ENCODE results near the gene PI4KA. TPM values are rescaled to one million over a fixed set of nuclear protein-coding genes. Genes with fewer than 3 reads are reported as not detected.
"Not testable (repeated sequence)": the region's sequence is repeated elsewhere in the genome, so short reads cannot be mapped to it uniquely, and the experiment has no call there.

The PI4KA gene
- total RNA-seq, 2 experiments from 2014 or later, result 55.0 to 63.7 TPM

DNA sequence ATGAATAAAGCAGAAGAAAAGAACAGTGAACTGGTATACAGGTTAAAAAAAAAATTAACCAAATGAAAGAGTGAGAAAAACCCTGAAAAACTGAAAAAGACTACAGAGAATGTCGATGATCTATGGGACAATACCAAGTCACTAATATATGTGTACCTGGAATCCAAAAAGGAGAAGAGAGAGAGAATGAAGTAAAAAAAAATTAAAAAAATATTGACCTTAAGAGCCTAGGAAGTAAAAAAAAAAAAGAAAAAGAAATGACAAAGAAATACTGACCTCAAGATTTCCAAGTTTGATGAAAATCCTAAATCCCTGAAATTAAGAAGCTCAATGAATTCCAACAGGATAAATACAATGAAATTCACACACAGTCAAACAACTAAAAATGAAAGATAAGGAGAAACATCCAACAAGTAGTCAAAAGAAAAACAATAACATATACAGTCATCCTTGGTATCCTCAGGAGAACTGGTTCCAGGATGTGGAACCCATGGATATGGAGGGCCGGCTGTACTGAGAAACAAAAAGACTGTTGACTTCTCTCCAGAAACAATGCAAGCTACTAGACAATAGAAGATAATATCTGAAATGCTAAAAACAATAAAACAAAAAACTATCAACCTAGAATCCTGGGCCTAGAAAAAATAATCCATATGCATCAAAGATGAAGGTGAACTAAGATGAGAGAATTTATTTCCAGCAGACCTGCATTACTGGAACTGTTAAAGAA is 118.2 kb downstream of the PI4KA start:
- no peaks in the 10 kb centered on the region for H3K27me3 Mint-ChIP-seq (ENCODE audit: low read depth)
- H3K4me3 Mint-ChIP-seq, result no peak overlapping the region
- DNase-seq, result no peak
- H3K9me3 Mint-ChIP-seq, result no peaks in the 10 kb centered on the region
- H3K36me3 Mint-ChIP-seq (ENCODE audit: low read depth), result peaks cover 16% of the 10 kb centered on the region
- H3K4me1 Mint-ChIP-seq (ENCODE audit: low read depth), result peaks cover 1% of the 10 kb centered on the region
- peak overlapping the region; percentile 25 for H3K27ac Mint-ChIP-seq
- intact Hi-C loops (cut with micrococcal nuclease), result loop anchor here (5.0 kb wide), 1 partner anchor 323 kb away; no protein-coding TSS in a partner anchor
- CTCF ChIA-PET, result interaction anchor here (0.7 to 2.0 kb wide), 4 partner anchors 9 to 307 kb away, joined by 3 to 8 read pairs (median 4); no protein-coding TSS in a partner anchor

DNA sequence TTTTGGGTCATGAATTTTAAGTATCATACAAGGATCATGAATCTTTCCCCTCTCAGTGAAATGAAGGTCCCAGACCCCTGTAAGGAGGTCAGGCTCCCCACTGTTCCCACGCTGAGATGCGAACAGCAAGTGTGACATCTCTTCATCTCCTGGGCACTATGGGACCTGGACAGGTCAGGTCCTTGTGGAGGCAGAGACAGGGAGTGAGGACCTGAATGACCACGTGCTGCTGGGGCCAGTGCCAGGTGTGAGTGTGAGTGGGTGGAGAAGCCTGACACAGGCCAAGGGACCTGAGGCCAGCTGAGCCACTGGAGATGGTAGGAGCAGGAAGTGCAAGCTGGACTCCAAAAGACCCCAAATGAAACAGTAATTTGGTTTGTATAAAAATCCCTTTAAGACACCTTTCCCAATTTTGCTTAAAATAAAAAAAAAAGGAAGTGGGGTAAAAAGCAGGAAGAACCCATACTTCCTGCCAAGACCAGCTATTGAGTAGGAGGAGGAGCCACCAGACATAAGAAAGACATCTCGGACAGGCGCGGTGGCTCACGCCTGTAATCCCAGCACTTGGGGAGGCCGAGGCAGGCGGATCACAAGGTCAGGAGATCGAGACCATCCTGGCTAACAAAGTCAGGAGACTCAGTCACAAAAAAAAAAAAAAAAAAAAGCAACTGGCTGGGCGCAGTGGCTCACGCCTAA is 120.1 kb downstream of the PI4KA start:
- CTCF ChIA-PET, result interaction anchor here (0.6 to 0.7 kb wide), 2 partner anchors 34 to 134 kb away, joined by 3 read pairs; no protein-coding TSS in a partner anchor
- DNase-seq, result no peak
- H3K27ac Mint-ChIP-seq, result no peak overlapping the region
- H3K4me3 Mint-ChIP-seq, result no peak overlapping the region
- peaks cover 1% of the 10 kb centered on the region for H3K4me1 Mint-ChIP-seq (ENCODE audit: low read depth)
- peaks cover 13% of the 10 kb centered on the region for H3K36me3 Mint-ChIP-seq (ENCODE audit: low read depth)
- intact Hi-C loops (cut with micrococcal nuclease), result no loop called here
- no peaks in the 10 kb centered on the region for H3K9me3 Mint-ChIP-seq
- H3K27me3 Mint-ChIP-seq (ENCODE audit: low read depth), result no peaks in the 10 kb centered on the region

DNA sequence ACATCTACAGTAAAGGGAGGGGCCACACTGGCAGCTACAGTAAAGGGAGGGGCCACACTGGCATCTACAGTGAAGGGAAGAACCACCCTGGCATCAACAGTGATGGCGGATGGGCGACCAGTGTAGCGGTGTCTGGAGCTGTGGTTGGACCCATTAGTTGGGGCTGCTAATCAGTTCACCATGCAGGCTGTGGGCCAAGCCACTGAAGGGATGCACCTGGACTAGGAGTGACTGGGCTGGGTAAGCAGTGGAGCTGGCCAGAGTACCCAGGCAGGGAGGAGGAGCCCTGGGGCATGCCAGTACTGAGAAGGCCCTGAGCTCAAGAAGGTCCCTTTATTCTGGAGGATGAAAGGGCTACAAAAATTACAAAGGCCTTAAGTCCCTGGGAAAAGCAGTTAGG is 121.7 kb downstream of the PI4KA start:
- H3K4me3 Mint-ChIP-seq; DNase-seq; H3K27ac Mint-ChIP-seq; H3K27me3 Mint-ChIP-seq (ENCODE audit: low read depth); H3K9me3 Mint-ChIP-seq; H3K4me1 Mint-ChIP-seq (ENCODE audit: low read depth); intact Hi-C loops (cut with micrococcal nuclease); CTCF ChIA-PET: not testable (repeated sequence)
- peaks cover 13% of the 10 kb centered on the region for H3K36me3 Mint-ChIP-seq (ENCODE audit: low read depth)

DNA sequence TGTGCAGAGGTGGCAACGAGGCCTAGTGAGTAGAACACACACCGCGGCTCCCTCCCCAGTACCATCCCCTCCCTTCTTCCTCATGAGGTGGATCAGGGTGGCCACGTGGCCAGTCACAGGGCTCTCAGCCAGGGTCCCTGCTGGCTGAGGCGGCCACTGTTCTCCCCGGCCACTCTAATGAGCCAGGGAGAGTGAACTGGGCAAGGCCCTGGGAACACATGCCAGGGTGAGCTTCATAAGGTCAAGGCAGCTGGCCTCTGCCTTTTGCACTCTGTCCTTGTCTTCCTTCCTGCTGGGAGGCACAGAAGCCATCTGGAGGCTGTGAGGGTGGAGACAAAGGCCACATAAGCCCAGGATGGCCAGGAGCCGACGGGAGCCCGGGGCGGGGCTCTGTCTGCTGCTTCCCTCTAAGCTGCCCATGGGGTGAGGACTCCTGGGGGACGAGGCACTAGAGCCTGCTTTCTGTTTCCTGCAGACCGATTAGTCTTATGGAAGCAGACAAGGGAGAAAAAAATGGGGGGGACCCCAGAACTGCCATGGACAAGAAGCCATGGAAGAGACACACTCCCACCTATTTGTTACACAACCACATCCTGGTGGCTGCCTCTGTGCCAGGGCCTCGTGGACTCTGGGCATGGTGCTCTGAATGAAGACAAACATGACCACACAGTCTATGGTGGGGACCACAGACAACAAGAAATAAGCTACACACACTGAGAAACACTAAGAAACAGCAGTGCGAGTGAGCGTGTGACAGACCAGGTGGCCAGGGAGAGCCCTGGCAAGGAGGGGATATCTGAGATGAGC is 123.1 kb downstream of the PI4KA start:
- H3K4me3 Mint-ChIP-seq; DNase-seq; intact Hi-C loops (cut with micrococcal nuclease); H3K9me3 Mint-ChIP-seq; H3K4me1 Mint-ChIP-seq (ENCODE audit: low read depth); H3K36me3 Mint-ChIP-seq (ENCODE audit: low read depth); H3K27me3 Mint-ChIP-seq (ENCODE audit: low read depth); H3K27ac Mint-ChIP-seq: not testable (repeated sequence)
- CTCF ChIA-PET, result interaction anchor here (0.7 kb wide), 1 partner anchor 49 kb away, joined by 3 read pairs; no protein-coding TSS in a partner anchor

DNA sequence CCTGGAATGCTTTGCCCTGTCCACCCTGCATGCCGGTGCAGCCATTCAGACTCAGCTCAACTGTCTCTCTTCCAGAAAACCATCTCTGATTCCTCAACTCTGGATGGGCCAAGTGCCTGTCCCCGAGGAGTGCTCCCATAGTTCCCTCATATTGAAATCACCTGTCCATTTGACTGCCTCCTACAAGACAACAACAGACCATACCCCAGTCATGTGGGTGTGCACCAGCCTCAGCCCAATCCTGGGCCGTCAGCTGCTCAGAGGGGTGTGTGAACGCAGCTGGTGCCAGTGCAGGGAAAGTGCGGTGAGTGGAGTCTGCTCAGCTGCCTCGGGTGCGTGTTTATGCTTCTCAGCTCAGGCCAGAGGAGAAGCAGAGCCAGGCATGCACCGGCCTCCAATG is 126.2 kb downstream of the PI4KA start:
- DNase-seq; H3K4me1 Mint-ChIP-seq (ENCODE audit: low read depth); H3K9me3 Mint-ChIP-seq; H3K4me3 Mint-ChIP-seq; H3K27ac Mint-ChIP-seq; H3K27me3 Mint-ChIP-seq (ENCODE audit: low read depth); H3K36me3 Mint-ChIP-seq (ENCODE audit: low read depth); intact Hi-C loops (cut with micrococcal nuclease); CTCF ChIA-PET: not testable (repeated sequence)

DNA sequence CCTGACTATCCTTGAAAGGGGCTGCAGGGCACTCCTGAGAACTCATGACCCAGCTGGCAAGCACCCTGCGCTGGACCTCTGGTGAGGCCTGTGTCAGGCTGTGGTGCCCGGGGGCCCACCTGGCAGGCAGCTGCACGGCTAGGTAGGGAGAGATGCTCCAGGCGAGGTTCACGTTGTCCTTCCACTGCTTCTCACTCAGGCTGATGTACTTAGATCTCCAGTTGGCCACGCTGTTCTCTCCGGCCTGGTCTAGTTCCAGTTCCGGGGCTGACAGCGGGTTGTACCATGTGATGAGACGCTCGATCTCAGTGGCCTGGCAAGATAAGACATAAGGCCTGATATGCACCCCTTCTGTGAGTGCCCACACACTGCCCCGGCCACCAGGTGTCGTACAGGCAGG is 129.4 kb downstream of the PI4KA start:
- Mint-ChIP-seq H3K4me3 (no peak overlapping the region), H3K27me3 (ENCODE audit: low read depth) (no peaks in the 10 kb centered on the region), H3K4me1 (ENCODE audit: low read depth) (no peaks in the 10 kb centered on the region), H3K9me3 (no peaks in the 10 kb centered on the region), H3K36me3 (ENCODE audit: low read depth) (peaks cover 6% of the 10 kb centered on the region), H3K27ac (no peak overlapping the region)
- no peak for DNase-seq
- intact Hi-C loops (cut with micrococcal nuclease), result no loop called here
- CTCF ChIA-PET, result no interaction called here

DNA sequence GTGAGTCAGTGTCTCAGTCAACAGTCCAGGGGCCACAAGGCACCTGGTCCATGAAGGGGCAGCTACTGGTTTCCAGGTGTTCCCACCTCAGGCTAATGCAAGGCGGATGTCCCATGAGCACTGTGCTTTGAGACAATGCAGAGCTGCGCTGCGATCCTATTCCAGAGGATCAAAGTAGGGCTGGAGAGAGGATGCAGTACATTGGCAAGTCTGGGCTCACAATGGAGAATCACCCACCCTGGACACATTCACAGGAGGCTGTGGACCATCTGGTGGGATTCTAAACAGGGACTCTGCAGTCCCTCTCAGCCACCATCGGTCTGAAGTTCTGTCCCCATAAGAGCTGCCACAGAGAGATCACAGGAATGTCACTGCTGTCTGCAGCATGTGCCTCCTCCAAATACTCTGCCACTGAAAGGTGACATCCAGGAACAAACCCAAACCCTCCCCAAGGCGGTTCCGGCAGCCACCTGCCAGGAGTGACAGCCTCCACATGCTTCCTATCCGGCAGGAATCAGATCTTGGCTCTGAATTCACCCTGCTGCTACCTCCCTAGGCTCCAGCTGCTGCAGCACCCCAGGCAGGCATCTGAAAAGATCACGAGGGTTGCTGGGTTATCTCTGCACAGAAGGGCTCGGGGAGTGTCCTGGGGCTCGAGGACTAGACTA is 130.0 kb downstream of the PI4KA start:
- H3K27me3 Mint-ChIP-seq (ENCODE audit: low read depth), result no peaks in the 10 kb centered on the region
- no peak for DNase-seq
- no peak overlapping the region for H3K27ac Mint-ChIP-seq
- H3K36me3 Mint-ChIP-seq (ENCODE audit: low read depth), result peaks cover 6% of the 10 kb centered on the region
- no peaks in the 10 kb centered on the region for H3K4me1 Mint-ChIP-seq (ENCODE audit: low read depth)
- CTCF ChIA-PET, result interaction anchor here (0.6 kb wide), 1 partner anchor 13 kb away, joined by 3 read pairs; no protein-coding TSS in a partner anchor
- H3K9me3 Mint-ChIP-seq, result no peaks in the 10 kb centered on the region
- intact Hi-C loops (cut with micrococcal nuclease), result no loop called here
- no peak overlapping the region for H3K4me3 Mint-ChIP-seq

DNA sequence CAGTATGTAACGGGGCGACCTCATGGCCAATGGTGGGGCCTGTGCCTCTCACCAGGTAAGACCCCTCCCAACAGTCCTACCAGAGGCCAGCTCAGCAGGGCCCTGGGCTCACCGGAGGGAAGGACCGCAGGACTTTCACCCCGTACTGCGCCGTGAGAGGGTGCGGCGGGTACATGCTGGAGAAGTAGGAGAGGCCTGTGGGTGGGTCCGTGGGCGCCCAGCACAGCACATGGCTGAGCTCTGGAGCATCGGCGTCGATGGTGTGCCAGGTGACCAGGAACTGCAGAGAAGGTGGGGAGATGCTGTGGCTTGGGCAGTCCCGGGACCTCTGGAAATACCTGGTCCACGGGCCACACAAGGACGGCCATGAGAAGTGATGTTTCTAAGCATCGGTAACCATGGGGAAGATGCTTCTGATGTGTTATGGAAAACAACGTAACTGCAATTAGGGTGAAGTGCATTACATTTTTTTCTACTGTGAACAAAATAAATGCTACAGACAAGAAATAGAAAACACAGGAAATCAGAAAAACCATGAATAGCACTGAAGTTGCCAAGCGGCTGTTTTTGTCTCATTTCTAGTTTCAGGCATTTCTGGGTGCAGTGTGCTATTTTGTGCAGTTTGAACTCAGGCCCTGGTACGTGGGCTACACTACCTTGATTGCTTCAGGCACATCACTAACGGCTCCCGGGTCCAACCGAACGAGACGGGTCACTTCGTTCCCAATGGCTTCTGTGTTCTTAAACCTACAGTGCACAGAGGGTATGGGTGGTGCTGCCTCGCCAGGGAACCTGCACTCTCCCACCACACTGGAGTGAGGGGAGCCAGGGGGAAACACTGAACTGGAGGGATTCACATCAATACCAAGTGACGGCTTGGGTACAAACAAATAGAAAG is 131.2 kb downstream of the PI4KA start:
- no peaks in the 10 kb centered on the region for H3K9me3 Mint-ChIP-seq
- CTCF ChIA-PET, result no interaction called here
- H3K4me3 Mint-ChIP-seq, result no peak overlapping the region
- no peaks in the 10 kb centered on the region for H3K4me1 Mint-ChIP-seq (ENCODE audit: low read depth)
- intact Hi-C loops (cut with micrococcal nuclease), result no loop called here
- no peak overlapping the region for H3K27ac Mint-ChIP-seq
- H3K27me3 Mint-ChIP-seq (ENCODE audit: low read depth), result no peaks in the 10 kb centered on the region
- DNase-seq, result no peak
- peaks cover 6% of the 10 kb centered on the region for H3K36me3 Mint-ChIP-seq (ENCODE audit: low read depth)

DNA sequence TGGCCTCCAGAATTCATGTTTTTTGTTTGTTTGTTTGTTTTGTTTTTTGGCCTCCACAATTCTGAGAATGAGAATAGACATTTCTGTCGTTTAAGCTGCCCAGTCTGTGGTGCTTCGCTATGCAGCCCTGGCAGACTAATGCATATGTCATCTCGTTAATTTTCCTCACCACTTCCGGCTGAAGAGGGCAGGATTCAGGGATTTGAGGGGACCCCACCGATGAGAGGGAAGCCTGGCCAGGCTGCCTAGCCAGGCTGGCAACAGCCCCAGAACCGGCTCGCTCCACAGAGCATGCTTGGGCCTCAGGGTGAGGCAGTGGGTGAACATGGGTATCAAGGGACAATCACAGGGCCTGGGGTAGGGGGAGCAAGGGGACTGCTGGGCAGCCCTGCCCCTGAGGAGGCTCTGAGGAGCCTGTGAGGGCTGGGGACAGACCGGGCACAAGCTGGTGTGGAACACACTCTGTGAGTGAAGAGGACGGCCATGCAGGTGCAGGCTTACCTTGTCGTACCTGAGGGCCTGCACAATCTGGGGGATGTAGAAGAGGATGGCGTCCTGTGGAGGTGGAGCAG is 132.5 kb downstream of the PI4KA start:
- H3K36me3 Mint-ChIP-seq (ENCODE audit: low read depth), result peaks cover 6% of the 10 kb centered on the region
- H3K27ac Mint-ChIP-seq, result no peak overlapping the region
- CTCF ChIA-PET, result no interaction called here
- no peaks in the 10 kb centered on the region for H3K27me3 Mint-ChIP-seq (ENCODE audit: low read depth)
- H3K4me1 Mint-ChIP-seq (ENCODE audit: low read depth), result no peaks in the 10 kb centered on the region
- intact Hi-C loops (cut with micrococcal nuclease), result no loop called here
- no peak for DNase-seq
- no peak overlapping the region for H3K4me3 Mint-ChIP-seq
- H3K9me3 Mint-ChIP-seq, result no peaks in the 10 kb centered on the region

DNA sequence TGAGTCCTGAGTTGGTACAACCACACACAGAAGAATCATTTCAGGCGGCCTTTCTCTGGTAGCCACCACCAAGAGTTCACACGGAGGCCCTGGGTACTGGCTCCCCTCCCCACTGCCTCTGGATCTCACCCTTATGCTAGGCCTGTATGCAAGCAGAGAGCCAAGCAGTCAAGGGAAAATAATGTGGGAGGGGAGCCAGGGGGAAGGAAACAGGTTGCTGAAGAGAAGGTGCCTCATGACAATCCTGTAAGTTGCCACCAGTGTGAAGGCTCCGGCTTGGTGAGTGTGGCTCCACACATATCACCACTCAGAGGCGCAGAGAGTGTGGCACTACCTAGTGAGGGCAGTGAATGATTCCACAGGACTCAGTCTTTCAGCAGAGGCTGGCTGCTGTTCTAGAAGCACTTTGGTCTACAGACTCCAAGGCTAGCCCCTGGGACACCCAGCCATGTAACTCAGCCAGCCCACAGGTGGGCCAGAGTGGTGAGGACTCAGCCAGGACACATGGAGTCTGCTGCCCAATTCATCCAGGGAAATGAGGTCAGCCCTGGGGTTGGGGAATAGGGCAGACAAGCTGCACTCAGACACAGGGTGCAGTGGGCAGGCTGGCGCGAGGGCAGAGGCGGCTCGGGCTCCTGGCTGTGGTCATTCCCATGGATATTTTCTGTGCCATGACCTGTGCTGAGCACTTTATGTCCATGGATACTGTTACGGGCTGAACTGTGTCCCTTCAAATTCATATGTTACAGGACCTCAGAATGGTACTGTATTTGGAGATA is 133.7 kb downstream of the PI4KA start:
- peaks cover 6% of the 10 kb centered on the region for H3K36me3 Mint-ChIP-seq (ENCODE audit: low read depth)
- no peaks in the 10 kb centered on the region for H3K27me3 Mint-ChIP-seq (ENCODE audit: low read depth)
- H3K4me1 Mint-ChIP-seq (ENCODE audit: low read depth), result no peaks in the 10 kb centered on the region
- H3K4me3 Mint-ChIP-seq, result no peak overlapping the region
- intact Hi-C loops (cut with micrococcal nuclease), result no loop called here
- no peak overlapping the region for H3K27ac Mint-ChIP-seq
- no peaks in the 10 kb centered on the region for H3K9me3 Mint-ChIP-seq
- DNase-seq, result no peak
- CTCF ChIA-PET, result interaction anchor here (0.6 kb wide), 1 partner anchor 307 kb away, joined by 3 read pairs; no protein-coding TSS in a partner anchor
